ENCODE results near the gene AMBN.

The AMBN gene
- total RNA-seq, result 0 reads per million in 4 donors

GRCh38 chr4:70591955-70592582, at the start of gene AMBN:
Gene AMBN (plus strand): TSS chr4:70592256. CDS start chr4:70592359, 103 bp downstream.
- DNase-seq, result no peak

- no peak for DNase-seq
Observed at GRCh38 chr4:70544279-70544868, 47.7 kb upstream of the AMBN start.

- no peak for DNase-seq
Observed at GRCh38 chr4:70556856-70557255, 35.2 kb upstream of the AMBN start.

- peak in 2 of 5 donors; percentile 8 to 9 for DNase-seq
Observed at GRCh38 chr4:70559211-70559830, 32.7 kb upstream of the AMBN start.

- no peak for DNase-seq
Observed at GRCh38 chr4:70559924-70560323, 32.1 kb upstream of the AMBN start.

- no peak for DNase-seq
Observed at GRCh38 chr4:70564033-70564432, 28.0 kb upstream of the AMBN start.

- no peak for DNase-seq
Observed at GRCh38 chr4:70570796-70571195, 21.3 kb upstream of the AMBN start.

GRCh38 chr4:70571772-70572171, 20.3 kb upstream of the AMBN start:
- no peak for DNase-seq

- DNase-seq, result no peak
Observed at GRCh38 chr4:70575964-70576363, 16.1 kb upstream of the AMBN start.

GRCh38 chr4:70577220-70577927, 14.7 kb upstream of the AMBN start:
- DNase-seq, result no peak

- DNase-seq, result no peak
Observed at GRCh38 chr4:70581980-70582379, 10.1 kb upstream of the AMBN start.

- DNase-seq, result no peak
Observed at GRCh38 chr4:70583952-70584834, 7.9 kb upstream of the AMBN start.

GRCh38 chr4:70586841-70587240, 5.2 kb upstream of the AMBN start:
- DNase-seq, result no peak

- no peak for DNase-seq
Observed at GRCh38 chr4:70589785-70590184, 2.3 kb upstream of the AMBN start.

- no peak for DNase-seq
Observed at GRCh38 chr4:70594196-70594595, 2.1 kb downstream of the AMBN start.

GRCh38 chr4:70600305-70600704, 8.2 kb downstream of the AMBN start:
- DNase-seq, result no peak

GRCh38 chr4:70600977-70601376, 8.9 kb downstream of the AMBN start:
- DNase-seq, result no peak

GRCh38 chr4:70601422-70602039, 9.5 kb downstream of the AMBN start:
- peak; percentile 32 to 61 (median 39) for DNase-seq

GRCh38 chr4:70603856-70604255, 11.8 kb downstream of the AMBN start:
- DNase-seq, result no peak

GRCh38 chr4:70606459-70606858, 14.4 kb downstream of the AMBN start:
- no peak for DNase-seq

- no peak for DNase-seq
Observed at GRCh38 chr4:70607334-70607853, 15.3 kb downstream of the AMBN start.

- DNase-seq, result no peak
Observed at GRCh38 chr4:70608324-70608723, 16.3 kb downstream of the AMBN start.
